HG03108 (cell line): ENCODE measurements around the gene KIF3B.
"Not testable (repeated sequence)": the region's sequence is repeated elsewhere in the genome, so short reads cannot be mapped to it uniquely, and the experiment has no call there.

ENCODE experiments used
- ATAC-seq: cut with Tn5 transposase; IDR thresholded peaks from one replicate; pipeline ENCODE4 v1.9.1; 2021; ENCODE audit warnings: moderate library complexity; ENCODE audit not compliant: unreplicated experiment

The KIF3B gene

DNA sequence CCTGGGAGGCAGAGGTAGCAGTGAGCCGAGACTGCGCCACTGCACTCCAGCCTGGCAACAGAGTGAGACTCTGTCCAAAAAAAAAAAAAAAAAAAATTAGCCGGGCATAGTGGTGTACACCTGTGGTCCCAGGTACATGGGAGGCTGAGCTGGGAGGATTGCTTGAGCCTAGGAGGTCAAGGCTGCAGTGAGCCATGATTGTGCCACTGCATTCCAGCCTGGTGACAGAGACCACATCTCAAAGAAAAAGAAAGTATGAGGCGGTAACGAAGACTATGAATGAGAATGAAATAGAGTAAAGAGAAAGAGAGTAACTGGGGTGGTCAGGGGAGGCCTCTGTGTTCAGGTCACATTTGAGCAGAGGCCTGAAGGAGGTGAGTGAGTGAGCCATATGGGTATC, 31.2 kb upstream of the KIF3B start:
- not testable (repeated sequence) for ATAC-seq

DNA sequence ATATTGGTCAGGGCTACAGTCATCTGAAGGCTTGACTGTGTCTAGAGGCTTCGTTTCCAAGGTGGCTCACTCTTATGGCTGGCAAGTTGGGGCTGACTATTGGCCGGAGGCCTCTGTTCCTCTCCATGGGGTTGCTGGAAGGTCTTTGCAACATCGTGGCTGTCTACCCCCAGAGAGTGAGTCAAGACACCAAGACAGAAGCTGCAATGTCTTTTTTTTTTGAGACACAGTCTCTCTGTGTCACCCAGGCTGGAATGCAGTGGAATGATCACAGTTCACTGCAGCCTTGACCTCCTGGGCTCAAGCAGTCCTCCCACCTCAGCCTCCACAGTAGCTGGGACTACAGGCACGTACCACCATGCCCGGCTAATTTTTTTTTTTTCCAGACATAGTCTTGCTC, 29.4 kb upstream of the KIF3B start:
- no peak for ATAC-seq

DNA sequence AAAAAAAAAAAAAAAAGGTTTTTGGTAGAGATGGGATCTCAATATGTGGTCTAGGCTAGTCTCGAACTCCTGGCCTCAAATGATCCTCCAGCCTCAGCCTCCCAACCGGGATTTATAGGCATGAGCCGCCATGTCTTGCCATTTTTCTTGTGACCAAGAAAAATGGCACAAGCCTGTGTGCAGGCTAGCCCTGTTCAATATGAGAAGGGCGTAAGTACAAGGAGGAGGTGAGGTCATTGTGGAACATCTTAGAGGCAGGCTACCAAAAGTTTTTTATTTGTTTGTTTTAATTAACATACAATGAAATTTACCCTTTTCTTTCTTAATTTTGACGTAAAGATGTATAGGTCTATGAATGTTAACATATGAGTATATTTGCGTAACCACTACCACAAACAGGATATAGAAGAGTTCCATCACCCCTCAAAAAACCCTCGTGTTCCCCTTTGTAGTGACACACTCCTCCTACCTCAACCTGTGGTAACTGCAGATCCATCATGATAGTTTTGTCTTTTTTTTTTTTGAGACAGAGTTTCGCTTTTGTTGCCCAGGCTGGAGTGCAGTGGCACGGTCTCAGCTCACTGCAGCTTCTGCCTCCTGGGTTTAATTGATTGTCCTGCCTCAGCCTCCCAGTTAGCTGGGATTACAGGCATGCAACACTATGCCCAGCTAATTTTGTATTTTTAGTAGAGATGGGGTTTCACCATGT, 28.3 kb upstream of the KIF3B start:
- no peak for ATAC-seq

DNA sequence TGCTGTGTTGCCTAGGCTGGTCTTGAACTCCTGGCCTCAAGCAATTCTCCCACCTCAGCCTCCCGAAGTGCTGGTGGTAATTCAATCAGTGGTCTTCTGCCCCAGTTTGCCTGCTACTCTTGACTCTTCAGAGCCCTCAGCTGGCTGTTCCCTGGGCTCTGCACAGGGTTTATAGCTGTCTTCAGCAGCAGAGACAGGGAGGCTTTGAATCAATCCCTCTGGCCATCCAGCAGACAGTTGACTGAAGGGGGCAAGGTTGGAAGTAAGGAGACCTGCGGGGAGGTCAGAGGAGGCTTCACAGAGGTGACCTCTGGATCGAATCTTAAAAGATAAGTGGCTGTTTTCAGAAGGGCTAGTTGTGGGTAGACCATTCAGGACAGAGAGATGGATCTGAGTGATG, 26.0 kb upstream of the KIF3B start:
- no peak for ATAC-seq

DNA sequence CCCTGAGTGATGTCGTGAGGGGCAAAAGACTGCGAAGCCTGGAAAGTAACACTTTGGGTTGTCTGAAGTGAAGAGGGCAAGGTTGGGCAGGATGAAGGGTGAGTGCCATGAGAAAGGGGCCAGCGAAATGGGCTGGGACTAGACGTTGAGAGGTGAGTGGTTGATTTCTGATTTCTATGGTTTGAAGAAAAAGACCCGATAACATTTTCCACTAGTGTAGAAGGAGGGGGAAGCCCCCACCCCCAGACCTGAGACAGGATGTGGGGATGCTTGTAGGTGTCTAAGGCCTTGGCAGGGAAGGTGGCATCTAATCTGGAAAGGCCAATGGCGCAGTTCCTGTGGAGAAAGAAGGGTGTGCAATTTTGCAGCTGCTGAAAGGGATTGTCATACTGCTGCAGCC, 25.3 kb upstream of the KIF3B start:
- no peak for ATAC-seq

DNA sequence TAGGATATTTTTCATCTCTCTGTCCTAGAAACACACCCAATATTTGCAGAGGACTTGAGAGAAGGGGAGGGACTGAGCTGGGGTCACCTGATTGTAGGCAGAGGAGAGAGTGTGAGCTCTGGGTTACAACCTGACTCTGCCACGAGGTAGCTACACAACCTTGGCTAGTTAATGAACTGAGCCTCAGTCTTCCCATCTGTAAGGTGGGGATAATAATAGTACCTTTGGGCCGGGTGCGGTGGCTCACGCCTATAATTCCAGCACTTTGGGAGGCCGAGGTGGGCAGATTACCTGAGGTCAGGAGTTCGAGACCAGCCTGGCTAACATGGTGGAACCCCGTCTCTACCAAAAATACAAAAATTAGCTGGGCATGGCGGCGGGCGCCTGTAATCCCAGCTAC, 16.5 kb upstream of the KIF3B start:
- ATAC-seq, result not testable (repeated sequence)

DNA sequence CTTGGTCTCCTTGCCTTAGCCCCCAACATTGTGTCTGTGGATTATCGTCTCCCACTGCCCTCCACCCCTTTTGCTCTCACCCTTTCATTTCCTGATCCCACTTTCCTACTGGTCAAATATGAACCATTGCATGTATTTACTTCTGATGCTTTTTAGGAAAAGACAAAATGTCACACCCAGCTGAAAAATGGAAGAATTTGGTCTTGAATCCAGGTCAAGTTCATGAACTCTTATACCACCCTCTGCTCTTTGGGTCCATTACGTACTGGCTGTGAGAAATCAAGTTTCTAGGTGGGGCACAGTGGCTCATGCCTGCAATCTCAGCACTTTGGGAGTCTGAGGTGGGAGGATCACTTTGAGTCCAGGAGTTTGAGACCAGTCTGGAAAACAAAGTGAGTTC, 15.8 kb upstream of the KIF3B start:
- no peak for ATAC-seq

DNA sequence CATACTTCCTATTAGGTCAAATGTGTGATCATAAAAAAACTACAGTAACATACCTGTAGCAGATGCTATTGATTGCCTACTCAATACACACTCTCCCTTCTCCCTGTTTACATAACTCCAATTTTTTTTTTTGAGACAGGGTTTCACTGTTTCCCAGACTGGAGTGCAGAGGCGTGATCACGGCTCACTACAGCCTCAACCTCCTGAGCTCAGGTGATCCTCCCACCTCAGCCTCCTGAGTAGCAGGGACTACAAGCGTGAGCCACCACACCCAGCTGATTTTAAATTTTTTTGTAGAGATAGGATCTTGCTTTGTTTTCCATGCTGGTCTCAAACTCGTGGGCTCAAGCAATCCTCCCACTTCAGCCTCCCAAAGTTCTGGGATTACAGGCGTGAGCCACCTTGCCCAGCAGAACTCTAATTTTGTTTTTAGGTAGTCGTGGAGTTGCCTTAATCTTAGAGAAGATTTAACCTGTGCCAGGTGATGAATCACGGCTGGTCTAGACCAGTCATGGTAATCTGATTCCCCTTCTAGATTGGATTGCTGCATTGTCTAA, 14.0 kb upstream of the KIF3B start:
- no peak for ATAC-seq

DNA sequence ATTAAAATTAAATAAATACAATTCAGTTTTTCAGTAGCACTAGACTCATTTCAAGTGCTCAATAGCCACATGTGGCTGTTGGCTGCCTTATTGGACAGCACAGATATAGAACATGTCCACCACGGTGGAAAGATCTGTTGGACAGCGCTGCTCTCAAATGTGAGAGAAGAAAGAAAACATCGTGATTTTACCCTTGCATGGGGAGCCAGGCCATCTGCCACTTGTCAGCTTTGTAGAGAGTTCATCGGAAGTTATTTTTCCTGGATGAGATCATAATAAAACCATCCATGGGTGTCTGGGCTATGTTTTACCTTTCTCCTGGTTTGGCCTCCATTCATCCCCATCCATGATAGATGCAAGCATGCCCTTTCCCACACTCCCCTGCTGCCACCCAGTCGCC, 5.8 kb upstream of the KIF3B start:
- no peak for ATAC-seq

DNA sequence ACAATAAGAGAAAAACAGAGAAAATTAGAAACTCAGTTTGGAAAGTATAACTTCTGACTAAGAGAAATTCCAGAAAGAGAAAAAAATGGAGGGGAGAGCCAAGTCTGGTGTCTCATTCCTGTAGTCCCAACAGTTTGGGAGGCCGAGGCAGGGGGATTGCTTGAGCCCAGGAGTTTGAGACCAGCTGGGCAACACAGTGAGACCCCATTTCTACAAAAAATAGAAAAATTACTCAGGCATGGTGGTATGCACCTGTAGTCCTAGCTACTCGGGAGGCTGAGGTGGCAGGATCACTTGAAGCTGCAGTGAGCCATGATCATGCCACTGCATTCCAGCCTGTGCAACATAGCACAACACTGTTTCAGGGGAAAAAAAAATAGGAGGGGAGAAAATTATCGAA, 3.1 kb upstream of the KIF3B start:
- no peak for ATAC-seq

DNA sequence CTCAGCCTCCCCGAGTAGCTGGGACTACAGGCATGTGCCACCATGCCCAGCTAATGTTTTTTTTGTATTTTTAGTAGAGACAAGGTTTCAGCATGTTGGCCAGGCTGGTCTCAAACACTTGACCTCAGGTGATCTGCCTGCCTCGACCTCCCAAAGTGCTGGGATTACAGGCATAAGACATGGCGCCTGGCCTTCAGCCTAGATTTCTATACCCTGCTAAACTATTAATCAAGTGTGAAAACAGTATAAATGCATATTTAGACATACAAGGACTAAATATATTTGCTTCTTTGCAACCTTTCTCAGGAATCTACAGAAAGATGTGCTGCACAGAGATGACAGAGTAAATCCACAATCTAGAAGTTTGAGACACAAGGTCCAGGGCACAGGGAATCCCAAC, 2.3 kb upstream of the KIF3B start:
- ATAC-seq, result not testable (repeated sequence)

DNA sequence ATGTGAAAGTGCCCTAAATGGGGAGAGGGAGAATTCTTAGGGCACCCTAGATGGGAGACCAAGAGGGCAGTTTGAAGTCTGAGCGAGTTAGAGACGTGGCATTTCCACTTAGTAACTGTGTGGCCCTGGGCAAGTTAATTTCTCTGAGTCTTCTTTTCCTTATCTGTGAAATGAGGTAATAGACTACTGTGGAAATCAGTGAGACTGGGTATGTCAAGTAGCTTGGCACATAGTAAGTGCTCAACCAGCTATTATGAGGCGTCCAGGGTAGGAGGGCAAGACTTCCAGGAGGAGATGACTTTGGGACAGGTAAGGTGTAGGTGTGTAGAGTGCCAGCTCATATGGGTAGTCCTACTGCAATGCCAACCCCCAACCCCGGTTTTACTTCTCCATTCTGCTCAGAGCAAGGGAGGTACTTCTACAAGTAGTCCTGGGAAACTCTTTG, 770 bp downstream of the KIF3B start:
- ATAC-seq, result peak; percentile 74

DNA sequence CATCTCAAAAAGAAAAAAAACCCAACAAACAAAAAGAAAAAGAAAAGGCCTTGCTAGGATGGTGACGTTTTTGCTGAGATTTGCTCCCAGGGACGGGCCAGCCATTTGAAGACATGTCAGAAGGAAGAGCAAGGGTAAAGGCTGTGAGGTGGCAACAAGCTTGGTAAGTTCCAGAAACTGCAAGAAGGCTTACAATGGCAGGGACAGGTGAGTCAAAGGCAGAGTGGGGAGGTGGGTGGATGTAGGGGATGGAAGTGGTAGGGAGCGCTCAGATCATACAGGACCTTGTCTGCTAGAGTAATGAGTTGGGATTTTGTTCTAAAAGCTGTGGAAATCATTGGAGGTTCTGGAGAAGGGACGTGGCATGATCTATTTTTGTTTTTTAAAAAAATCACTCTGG, 4.3 kb downstream of the KIF3B start:
- ATAC-seq, result no peak

DNA sequence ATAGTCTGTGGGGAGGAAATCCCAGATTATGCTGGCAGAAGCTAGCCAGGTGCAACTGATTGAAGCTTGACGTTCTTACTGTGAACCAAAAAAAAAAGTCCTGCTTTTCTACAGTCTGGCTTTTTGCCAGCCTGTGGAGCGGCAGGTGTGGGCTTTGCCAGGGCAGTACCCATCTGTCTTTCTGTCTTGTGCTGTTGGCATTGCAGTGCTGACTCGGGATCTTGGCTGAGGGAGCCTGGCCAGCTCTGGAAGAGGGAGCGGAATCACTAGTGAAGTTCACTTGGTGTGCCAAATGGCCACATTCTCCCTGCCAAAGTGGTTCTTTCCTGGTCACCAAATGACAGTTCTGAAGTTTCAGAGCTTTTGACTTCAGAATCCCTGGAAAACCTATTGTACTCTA, 5.0 kb downstream of the KIF3B start:
- no peak for ATAC-seq

DNA sequence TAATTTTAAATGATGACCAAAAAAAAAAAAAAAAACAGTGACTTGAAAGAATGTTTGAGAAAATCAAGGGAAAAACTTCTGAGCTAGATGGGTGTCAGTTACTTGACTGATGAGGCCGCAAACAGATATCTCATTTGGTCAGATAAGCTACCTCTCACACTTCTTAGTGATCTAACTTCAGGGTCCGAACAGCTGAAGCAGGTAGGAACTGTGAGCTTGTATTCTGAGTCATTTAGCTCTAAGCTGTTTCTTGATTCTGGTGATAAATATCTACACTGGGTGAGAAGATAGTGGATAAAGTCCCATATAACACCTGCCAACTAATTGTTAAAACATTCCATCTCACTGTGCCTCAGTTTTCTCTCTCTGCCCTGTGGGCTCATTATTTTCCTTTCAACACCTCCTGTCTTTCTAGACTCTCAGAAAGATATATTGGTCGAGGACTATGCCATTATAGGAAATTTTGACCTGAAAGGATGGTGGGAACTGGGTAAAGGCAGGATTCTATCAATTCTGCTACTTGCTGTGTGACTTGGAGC, 7.7 kb downstream of the KIF3B start:
- no peak for ATAC-seq

DNA sequence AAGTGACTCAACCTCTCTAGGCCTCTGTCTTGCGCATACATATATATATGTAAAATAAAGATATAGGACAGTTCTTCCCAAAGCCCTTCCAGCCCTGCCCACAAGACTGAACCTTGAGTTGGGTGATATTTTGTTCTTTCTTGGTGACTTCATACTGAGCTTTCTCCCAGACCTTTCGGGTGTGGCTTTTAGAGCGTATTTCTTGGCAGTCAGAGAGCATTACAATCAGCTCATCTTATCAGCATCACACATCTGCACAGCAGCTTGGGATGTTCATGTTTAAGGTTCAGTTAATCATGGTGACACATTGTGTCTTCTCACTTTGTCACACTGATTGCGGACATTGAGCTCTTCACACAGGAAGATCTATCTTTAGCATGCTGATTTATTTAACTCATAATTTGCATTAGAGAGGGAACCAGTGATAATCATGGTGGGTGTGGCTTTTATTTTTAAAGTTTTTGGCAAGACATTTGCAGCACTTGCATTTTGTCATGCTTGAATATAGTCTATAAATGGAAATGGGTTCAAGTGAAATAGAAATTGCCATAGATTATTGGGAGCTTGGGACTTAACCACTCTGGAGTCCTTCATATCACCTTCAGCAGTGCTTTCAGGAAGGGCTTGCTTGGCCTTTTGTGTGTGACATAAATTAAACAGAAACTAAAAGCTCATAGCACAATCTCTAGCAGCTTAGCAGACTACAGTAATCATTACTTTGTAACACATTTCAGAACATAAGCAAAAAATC, 8.3 kb downstream of the KIF3B start:
- peak; percentile 71 for ATAC-seq

DNA sequence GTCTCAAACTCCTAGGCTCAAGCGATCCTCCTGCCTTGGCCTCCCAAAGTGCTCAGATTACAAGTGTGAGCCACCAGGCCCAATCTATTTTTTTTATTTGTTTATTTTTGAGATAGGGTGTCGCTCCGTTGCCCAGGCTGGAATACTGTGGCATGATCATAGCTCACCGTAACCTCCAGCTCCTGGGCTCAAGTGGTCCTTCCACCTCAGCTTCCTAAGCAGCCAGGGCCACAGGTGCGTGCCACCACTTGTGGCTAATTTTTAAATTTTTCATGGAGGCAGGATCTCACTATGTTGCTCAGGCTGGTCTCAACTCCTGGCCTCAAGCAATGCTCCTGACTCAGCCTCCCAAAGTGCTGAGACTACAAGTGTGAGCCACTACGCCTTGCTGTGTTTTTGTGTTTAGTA, 9.8 kb downstream of the KIF3B start:
- no peak for ATAC-seq

DNA sequence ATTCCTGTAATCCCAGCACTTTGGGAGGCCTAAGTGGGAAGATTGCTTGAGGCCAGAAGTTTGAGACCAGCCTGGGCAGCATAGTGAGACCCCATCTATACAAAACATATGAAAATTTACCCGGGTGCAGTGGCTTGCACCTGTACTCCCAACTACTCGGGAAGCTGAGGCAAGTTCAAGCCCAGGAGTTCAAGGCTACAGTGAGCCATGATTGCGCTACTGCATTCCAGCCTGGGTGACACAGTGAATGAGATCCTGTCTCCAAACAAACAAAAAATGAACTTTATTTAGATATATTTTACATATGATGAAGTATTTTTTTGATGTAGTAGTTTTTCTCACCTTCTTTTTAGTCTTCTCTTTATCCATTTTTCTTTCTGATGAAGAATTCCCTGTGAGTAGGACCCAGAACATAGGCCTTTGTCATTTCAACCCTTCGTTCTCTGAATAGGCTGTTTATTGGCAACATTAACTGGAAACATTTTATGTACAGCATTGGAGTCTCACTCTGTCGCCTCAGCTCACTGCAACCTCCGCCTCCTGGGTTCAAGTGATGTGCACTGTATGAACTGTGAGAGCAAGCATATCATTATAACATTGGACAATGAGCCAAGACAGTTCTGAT, 10.9 kb downstream of the KIF3B start:
- no peak for ATAC-seq

DNA sequence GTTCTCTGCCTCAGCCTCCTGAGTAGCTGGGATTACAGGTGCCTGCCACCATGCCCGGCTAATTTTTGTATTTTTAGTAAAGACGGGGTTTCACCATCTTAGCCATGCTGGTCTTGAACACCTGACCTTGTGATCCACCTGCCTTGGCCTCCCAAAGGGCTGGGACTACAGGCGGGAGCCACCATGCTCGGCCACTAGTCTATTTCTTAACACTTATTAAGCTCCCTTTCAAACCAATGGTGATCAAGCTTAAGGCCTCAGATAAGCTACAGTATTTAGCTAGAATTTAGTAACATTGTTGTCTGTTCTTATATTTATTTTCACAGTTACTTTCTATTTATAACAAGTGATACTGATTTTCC, 11.8 kb downstream of the KIF3B start:
- ATAC-seq, result not testable (repeated sequence)

DNA sequence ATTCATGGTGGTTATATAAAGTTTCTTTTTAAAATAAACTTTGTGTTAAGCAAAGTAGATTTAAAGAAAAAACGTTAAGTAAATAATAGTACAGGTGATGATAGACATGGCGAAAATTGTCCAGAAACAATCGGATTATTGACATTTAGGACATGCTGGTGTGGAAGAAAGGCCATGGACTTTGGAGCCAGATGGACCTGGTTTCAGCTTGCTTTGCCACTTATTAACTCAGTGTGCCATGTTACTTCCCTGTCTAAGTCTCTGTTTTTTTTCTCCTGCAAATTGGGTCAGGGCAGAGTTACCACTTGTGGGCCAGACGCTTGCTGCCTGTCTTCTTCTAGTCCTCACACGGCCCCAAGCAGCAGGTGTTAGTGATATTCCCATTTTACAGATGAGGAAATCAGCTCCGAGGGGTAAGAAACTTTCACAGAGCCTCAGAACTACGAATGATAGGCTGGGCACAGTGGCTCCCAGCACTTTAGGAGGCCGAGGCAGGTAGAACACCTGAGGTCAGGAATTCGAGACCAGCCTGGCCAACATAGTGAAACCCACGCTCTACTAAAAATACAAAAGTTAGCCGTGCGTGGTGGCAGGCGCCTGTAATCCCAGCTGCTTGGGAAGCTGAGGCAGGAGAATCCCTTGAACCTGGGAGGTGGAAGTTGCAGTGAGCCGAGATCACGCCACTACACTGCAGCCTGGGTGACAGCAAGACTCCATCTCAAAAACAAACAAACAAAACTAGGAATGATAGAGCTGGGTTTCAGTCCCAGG, 12.4 kb downstream of the KIF3B start:
- no peak for ATAC-seq

DNA sequence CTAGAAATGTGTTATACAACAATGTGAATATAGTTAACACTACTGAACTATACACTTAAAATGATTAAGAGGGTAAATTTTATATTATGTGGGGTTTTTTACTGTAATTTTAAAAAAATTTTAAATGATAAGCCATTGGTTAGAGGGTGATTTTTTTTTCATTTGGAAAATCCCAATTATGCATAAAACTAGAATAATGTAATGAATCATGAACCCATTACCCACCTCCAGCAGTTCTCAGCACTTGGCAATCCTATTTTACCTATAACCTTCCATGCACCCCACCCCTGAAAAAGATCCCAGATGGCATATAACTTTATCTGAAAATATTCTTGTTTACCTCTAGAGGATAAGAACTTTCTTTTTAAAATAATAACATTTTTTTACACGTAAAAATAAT, 13.7 kb downstream of the KIF3B start:
- no peak for ATAC-seq
